OCI-LY1 (cell line): ENCODE data around the gene PSME3.

Experiments
- H2AFZ ChIP-seq: fragments of 200-600 bp; sonication (generic), shearing (Covaris generic); 2 replicates; pipeline ENCODE4 v1.6.0; 2014; ENCODE audit warnings: antibody characterized with exemption, mild to moderate bottlenecking, low read length
- H3F3A ChIP-seq: fragments of 200-600 bp; sonication (generic), shearing (Covaris generic); 2 replicates; pipeline ENCODE4 v1.6.0; 2014; ENCODE audit warnings: mild to moderate bottlenecking, antibody characterized with exemption, low read length, moderate library complexity; ENCODE audit not compliant: insufficient read depth
- H3K27ac ChIP-seq: fragments of 200-600 bp; sonication (generic); 2 replicates; pipeline ENCODE4 v1.5.1; 2014; ENCODE audit warnings: low read length, mixed run types, mild to moderate bottlenecking, low read depth; ENCODE audit not compliant: poor library complexity, severe bottlenecking
- H3K27me3 ChIP-seq: fragments of 200-600 bp; sonication (generic); 2 replicates; pipeline ENCODE4 v1.6.0; 2014; ENCODE audit warnings: antibody characterized with exemption, mild to moderate bottlenecking, low read length, moderate library complexity; ENCODE audit not compliant: insufficient read depth
- H3K36me3 ChIP-seq: fragments of 200-600 bp; sonication (generic); 2 replicates; pipeline ENCODE4 v1.6.1; 2014; ENCODE audit warnings: mild to moderate bottlenecking, antibody characterized with exemption, low read length, moderate library complexity, mixed read lengths; ENCODE audit not compliant: insufficient read depth
- H3K4me1 ChIP-seq: fragments of 200-600 bp; sonication (generic); 2 replicates; pipeline ENCODE4 v1.5.1; 2014; ENCODE audit warnings: mild to moderate bottlenecking, low read length, moderate library complexity; ENCODE audit not compliant: insufficient read depth, severe bottlenecking
- H3K4me2 ChIP-seq: fragments of 200-600 bp; sonication (generic), shearing (Covaris generic); 2 replicates; pipeline ENCODE4 v1.6.1; 2014; ENCODE audit warnings: low read length
- H3K4me3 ChIP-seq: fragments of 200-600 bp; sonication (generic); 2 replicates; pipeline ENCODE4 v1.5.1; 2014; ENCODE audit warnings: low read length, low read depth, mild to moderate bottlenecking, mixed read lengths; ENCODE audit not compliant: poor library complexity, severe bottlenecking
- H3K79me2 ChIP-seq: fragments of 200-600 bp; shearing (Covaris generic); 2 replicates; pipeline ENCODE4 v1.6.1; 2016; ENCODE audit warnings: mixed run types, low read length, mixed read lengths; ENCODE audit not compliant: insufficient read depth
- H3K9ac ChIP-seq: fragments of 200-600 bp; sonication (generic), shearing (Covaris generic); 2 replicates; pipeline ENCODE4 v1.6.1; 2014; ENCODE audit warnings: mild to moderate bottlenecking, low read length, mixed read lengths
- H3K9me2 ChIP-seq: fragments of 200-600 bp; sonication (generic), shearing (Covaris generic); 2 replicates; pipeline ENCODE4 v1.6.1; 2014; ENCODE audit warnings: low read depth, mild to moderate bottlenecking, low read length, mixed read lengths
- H3K9me3 ChIP-seq: fragments of 200-600 bp; shearing (Covaris generic); 2 replicates; pipeline ENCODE4 v1.6.1; 2014; ENCODE audit warnings: low read length, mixed read lengths
- H4K20me1 ChIP-seq: fragments of 200-600 bp; sonication (generic), shearing (Covaris generic); 2 replicates; pipeline ENCODE4 v1.6.0; 2016; ENCODE audit warnings: mild to moderate bottlenecking, low read length; ENCODE audit not compliant: insufficient read depth
- EZH2 ChIP-seq: fragments of 200-600 bp; sonication (generic), shearing (Covaris generic); IDR thresholded peaks from 2 replicates; pipeline ENCODE4 v1.8.0; 2017; ENCODE audit warnings: borderline replicate concordance, mixed run types, mild to moderate bottlenecking, antibody characterized with exemption, low read length, moderate library complexity, mixed read lengths
- TF ChIP-seq, protein P1 (sequence below): fragments of 200-600 bp; sonication (generic), shearing (Covaris generic); IDR thresholded peaks from 2 replicates; pipeline ENCODE4 v1.5.1; 2017; ENCODE audit warnings: mild to moderate bottlenecking, antibody characterized with exemption, low read length, moderate library complexity, mixed read lengths

PSME3 gene

GRCh38 chr17:42889809-42890208 lies 56.6 kb downstream of the PSME3 start:
- TF ChIP-seq, protein P1, sequence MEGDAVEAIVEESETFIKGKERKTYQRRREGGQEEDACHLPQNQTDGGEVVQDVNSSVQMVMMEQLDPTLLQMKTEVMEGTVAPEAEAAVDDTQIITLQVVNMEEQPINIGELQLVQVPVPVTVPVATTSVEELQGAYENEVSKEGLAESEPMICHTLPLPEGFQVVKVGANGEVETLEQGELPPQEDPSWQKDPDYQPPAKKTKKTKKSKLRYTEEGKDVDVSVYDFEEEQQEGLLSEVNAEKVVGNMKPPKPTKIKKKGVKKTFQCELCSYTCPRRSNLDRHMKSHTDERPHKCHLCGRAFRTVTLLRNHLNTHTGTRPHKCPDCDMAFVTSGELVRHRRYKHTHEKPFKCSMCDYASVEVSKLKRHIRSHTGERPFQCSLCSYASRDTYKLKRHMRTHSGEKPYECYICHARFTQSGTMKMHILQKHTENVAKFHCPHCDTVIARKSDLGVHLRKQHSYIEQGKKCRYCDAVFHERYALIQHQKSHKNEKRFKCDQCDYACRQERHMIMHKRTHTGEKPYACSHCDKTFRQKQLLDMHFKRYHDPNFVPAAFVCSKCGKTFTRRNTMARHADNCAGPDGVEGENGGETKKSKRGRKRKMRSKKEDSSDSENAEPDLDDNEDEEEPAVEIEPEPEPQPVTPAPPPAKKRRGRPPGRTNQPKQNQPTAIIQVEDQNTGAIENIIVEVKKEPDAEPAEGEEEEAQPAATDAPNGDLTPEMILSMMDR: no peak
- no peak for TF ChIP-seq EZH2
- no peaks in the 10 kb centered on the region for H3K9me2 ChIP-seq
- H3K9ac ChIP-seq: no peak overlapping the region
- no peaks in the 10 kb centered on the region for H3K36me3 ChIP-seq
- no peak overlapping the region for H3K4me3 ChIP-seq
- H3K4me2 ChIP-seq: no peak overlapping the region
- H3K4me1 ChIP-seq: no peaks in the 10 kb centered on the region
- peaks cover 3% of the 10 kb centered on the region; the same call in 1 of the 2 replicates for H3K27me3 ChIP-seq
- no peaks in the 10 kb centered on the region for H3F3A ChIP-seq
- no peak overlapping the region for H3K27ac ChIP-seq
- H2AFZ ChIP-seq: no peak overlapping the region
- H3K9me3 ChIP-seq: no peaks in the 10 kb centered on the region
- no peaks in the 10 kb centered on the region for H4K20me1 ChIP-seq
- H3K79me2 ChIP-seq: no peaks in the 10 kb centered on the region

DNA sequence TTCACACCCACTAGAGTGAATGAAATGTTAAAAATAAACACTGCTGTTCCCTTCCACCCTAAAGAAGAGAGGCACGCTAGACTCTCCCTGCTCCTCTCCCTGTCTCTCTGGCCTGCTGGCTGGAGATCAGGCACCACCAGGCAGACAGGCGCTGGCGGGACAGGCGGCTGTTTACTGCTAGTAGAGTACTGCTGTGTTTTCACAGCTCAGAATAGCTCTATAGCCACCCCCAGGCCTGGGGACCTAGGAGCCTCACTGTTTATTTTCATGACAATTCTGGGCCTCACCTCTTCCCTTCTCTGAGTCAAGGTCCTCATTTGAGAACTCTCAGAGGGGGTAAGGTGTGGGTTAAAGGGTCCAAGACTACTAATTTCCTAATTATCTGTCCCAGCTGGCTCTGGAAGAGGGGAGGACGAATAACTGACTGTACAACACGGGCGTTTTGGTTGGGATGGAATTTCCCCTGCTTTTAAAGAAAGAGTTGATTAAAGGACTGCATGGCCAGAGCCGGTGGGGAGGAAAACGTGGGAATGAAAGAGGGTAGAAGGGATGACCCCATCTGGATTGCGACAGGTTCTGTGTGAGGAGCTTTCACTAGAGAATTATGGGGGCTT lies 58.4 kb downstream of the PSME3 start:
- TF ChIP-seq EZH2: no peak
- TF ChIP-seq, protein P1: no peak
- Histone ChIP-seq H3K27me3 (peaks cover 3% of the 10 kb centered on the region; the same call in 1 of the 2 replicates), H4K20me1 (no peaks in the 10 kb centered on the region), H2AFZ (no peak overlapping the region), H3K36me3 (no peaks in the 10 kb centered on the region), H3K9me2 (no peaks in the 10 kb centered on the region), H3K4me3 (no peak overlapping the region), H3F3A (no peaks in the 10 kb centered on the region), H3K9ac (no peak overlapping the region), H3K79me2 (no peaks in the 10 kb centered on the region), H3K4me1 (no peaks in the 10 kb centered on the region), H3K27ac (no peak overlapping the region), H3K4me2 (no peak overlapping the region), H3K9me3 (no peaks in the 10 kb centered on the region)

DNA sequence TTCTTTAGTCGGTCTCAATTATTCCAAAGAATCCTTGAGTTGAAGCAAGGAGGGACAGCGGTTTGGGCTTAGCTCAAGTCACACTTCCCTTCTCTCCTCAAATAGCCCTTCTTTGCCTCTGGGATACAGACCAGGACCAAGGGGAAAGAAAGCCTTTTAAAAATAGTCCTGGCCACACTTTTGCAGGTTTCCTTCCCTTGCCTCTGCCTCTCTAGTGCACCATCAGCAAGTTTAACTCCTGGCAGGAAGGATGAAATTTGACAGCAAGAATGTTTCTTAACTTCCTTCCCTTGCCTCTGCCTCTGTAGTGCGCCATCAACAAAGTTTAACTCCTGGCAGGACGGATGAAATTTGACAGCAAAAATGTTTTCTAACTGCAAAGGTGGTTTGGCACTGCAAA lies 60.2 kb downstream of the PSME3 start:
- TF ChIP-seq, protein P1: no peak
- TF ChIP-seq EZH2: no peak
- Histone ChIP-seq H3K9ac (no peak overlapping the region), H4K20me1 (no peaks in the 10 kb centered on the region), H2AFZ (no peak overlapping the region), H3K9me2 (no peaks in the 10 kb centered on the region), H3K4me3 (no peak overlapping the region), H3K4me1 (no peaks in the 10 kb centered on the region), H3F3A (no peaks in the 10 kb centered on the region), H3K4me2 (no peak overlapping the region), H3K27ac (no peak overlapping the region), H3K36me3 (no peaks in the 10 kb centered on the region), H3K9me3 (no peaks in the 10 kb centered on the region), H3K79me2 (no peaks in the 10 kb centered on the region), H3K27me3 (peaks cover 5% of the 10 kb centered on the region; the same call in 1 of the 2 replicates)
